Measurements from ENCODE around the gene ZC3H12A.

GRCh38 chr1:37483785-37484184, 9.4 kb downstream of the ZC3H12A start:
- TF ChIP-seq ZFP3 (CRISPR knock-in tag; IDR thresholded peaks at IDR 0.05) (no peak), ZC3H10 (CRISPR knock-in tag; IDR thresholded peaks at IDR 0.05) (no peak), ARNTL (CRISPR knock-in tag; IDR thresholded peaks at IDR 0.05; ENCODE audit: borderline replicate concordance, low read depth) (no peak), ZNF70 (CRISPR knock-in tag; IDR thresholded peaks at IDR 0.05) (no peak), ZNF565 (CRISPR knock-in tag; conservative IDR thresholded peaks at IDR 0.05; ENCODE audit: low read depth) (no peak), ZNF8 (CRISPR knock-in tag; IDR thresholded peaks at IDR 0.05) (no peak), RARB (CRISPR knock-in tag; IDR thresholded peaks at IDR 0.05) (no peak)
- TF ChIP-seq, protein P1, sequence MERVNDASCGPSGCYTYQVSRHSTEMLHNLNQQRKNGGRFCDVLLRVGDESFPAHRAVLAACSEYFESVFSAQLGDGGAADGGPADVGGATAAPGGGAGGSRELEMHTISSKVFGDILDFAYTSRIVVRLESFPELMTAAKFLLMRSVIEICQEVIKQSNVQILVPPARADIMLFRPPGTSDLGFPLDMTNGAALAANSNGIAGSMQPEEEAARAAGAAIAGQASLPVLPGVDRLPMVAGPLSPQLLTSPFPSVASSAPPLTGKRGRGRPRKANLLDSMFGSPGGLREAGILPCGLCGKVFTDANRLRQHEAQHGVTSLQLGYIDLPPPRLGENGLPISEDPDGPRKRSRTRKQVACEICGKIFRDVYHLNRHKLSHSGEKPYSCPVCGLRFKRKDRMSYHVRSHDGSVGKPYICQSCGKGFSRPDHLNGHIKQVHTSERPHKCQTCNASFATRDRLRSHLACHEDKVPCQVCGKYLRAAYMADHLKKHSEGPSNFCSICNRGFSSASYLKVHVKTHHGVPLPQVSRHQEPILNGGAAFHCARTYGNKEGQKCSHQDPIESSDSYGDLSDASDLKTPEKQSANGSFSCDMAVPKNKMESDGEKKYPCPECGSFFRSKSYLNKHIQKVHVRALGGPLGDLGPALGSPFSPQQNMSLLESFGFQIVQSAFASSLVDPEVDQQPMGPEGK (CRISPR knock-in tag; IDR thresholded peaks at IDR 0.05; ENCODE audit: borderline replicate concordance): no peak
- TF ChIP-seq, protein P2, sequence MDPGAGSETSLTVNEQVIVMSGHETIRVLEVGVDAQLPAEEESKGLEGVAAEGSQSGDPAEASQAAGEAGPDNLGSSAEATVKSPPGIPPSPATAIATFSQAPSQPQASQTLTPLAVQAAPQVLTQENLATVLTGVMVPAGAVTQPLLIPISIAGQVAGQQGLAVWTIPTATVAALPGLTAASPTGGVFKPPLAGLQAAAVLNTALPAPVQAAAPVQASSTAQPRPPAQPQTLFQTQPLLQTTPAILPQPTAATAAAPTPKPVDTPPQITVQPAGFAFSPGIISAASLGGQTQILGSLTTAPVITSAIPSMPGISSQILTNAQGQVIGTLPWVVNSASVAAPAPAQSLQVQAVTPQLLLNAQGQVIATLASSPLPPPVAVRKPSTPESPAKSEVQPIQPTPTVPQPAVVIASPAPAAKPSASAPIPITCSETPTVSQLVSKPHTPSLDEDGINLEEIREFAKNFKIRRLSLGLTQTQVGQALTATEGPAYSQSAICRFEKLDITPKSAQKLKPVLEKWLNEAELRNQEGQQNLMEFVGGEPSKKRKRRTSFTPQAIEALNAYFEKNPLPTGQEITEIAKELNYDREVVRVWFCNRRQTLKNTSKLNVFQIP (CRISPR knock-in tag; IDR thresholded peaks at IDR 0.05; ENCODE audit: borderline replicate concordance, low read depth): no peak
